Dermis microvascular lymphatic vessel endothelial cell (primary cell): Measurements from ENCODE around the gene OSBPL8. TPM values are rescaled to one million over a fixed set of nuclear protein-coding genes. Genes with fewer than 3 reads are reported as not detected.

ENCODE experiments used
- DNase-seq, 2 donors: peaks; one replicate each; pipeline versions ENCODE4 v3.0.0 to v3.0.0-alpha.2; 2010; ENCODE audit warnings: low read depth in 2 of 2
- total RNA-seq: library from RNA; depleted of rRNA; stranded (reverse); fragments of >200 nt; gene quantifications from 2 replicates; pipeline ENCODE4 v1.2.1, GENCODE V29; 2014

OSBPL8 gene
- 26.8 and 36.9 TPM in 2 replicates for total RNA-seq

- DNase-seq = peak; percentile 73 to 93
Observed at GRCh38 chr12:76559400-76560085, at the start of gene OSBPL8. OSBPL8 (minus strand) TSS chr12:76559771; CDS start chr12:76487551, 72,220 bp downstream.

- no peak for DNase-seq
Observed at GRCh38 chr12:76608070-76608469, 48.5 kb upstream of the OSBPL8 start.

- DNase-seq = no peak
Observed at GRCh38 chr12:76595056-76595455, 35.5 kb upstream of the OSBPL8 start.

GRCh38 chr12:76591476-76591875 is 31.9 kb upstream of the OSBPL8 start:
- DNase-seq = no peak

- no peak for DNase-seq
Observed at GRCh38 chr12:76590131-76590530, 30.6 kb upstream of the OSBPL8 start.

GRCh38 chr12:76588881-76589565 is 29.5 kb upstream of the OSBPL8 start:
- no peak for DNase-seq

GRCh38 chr12:76587428-76588178 is 28.0 kb upstream of the OSBPL8 start:
- no peak for DNase-seq

GRCh38 chr12:76586764-76587395 is 27.3 kb upstream of the OSBPL8 start:
- DNase-seq = peak; percentile 28 to 55

- DNase-seq = no peak
Observed at GRCh38 chr12:76583301-76583700, 23.7 kb upstream of the OSBPL8 start.

- no peak for DNase-seq
Observed at GRCh38 chr12:76573840-76574373, 14.3 kb upstream of the OSBPL8 start.

GRCh38 chr12:76571256-76571655 is 11.7 kb upstream of the OSBPL8 start:
- DNase-seq = no peak

- peak in 1 of 2 donors; percentile 12 for DNase-seq
Observed at GRCh38 chr12:76569685-76570604, 10.4 kb upstream of the OSBPL8 start.

GRCh38 chr12:76568888-76569551 is 9.4 kb upstream of the OSBPL8 start:
- no peak for DNase-seq

- no peak for DNase-seq
Observed at GRCh38 chr12:76568130-76568529, 8.6 kb upstream of the OSBPL8 start.

GRCh38 chr12:76563061-76563460 is 3.5 kb upstream of the OSBPL8 start:
- no peak for DNase-seq

- DNase-seq = no peak
Observed at GRCh38 chr12:76562130-76562529, 2.6 kb upstream of the OSBPL8 start.

- no peak for DNase-seq
Observed at GRCh38 chr12:76560086-76560491, 518 bp upstream of the OSBPL8 start.

- peak in 1 of 2 donors; percentile 52 for DNase-seq
Observed at GRCh38 chr12:76558684-76559399, 729 bp downstream of the OSBPL8 start.

GRCh38 chr12:76556368-76556767 is 3.2 kb downstream of the OSBPL8 start:
- peak in 1 of 2 donors; percentile 55 for DNase-seq
